Activated T-cell treated with anti-CD3 and anti-CD28 coated beads for 1 hour (primary cell): ENCODE results near the gene FAM221A.
"Not testable (repeated sequence)": the region's sequence is repeated elsewhere in the genome, so short reads cannot be mapped to it uniquely, and the experiment has no call there.

Experiments
- DNase-seq: peaks from one replicate; pipeline ENCODE4 v3.0.0-alpha.2; 2020; ENCODE audit warnings: low read depth

The FAM221A gene

DNA sequence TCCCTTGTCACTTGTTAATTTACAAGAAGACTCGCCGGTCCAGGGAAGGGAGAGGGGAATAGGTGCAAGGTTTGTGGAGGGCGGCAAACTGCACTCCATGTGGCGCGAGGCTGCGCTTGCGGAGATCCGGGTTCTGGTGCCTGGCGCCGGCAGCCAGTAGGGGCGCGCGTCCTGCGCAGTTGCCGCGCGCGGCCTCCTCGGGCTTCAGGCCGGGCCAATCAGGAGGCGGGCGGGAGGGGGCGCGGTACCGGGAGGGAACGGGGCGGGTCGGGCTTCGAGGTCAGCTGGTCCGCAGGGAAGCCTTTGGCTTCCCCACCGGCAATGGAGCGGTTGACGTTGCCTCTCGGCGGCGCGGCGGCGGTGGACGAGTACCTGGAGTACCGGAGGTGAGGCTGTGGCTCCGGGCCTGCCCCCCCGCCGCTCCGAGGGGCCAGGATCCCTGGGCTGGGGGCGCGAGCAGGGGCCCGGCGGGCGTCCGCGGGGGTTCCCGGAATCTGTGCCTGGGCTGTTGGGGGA, at the start of gene FAM221A:
FAM221A (plus strand) TSS at position 302 of the 516 bp plus-strand sequence; CDS start at position 322, 20 bp downstream.
- peak; percentile 68 for DNase-seq

DNA sequence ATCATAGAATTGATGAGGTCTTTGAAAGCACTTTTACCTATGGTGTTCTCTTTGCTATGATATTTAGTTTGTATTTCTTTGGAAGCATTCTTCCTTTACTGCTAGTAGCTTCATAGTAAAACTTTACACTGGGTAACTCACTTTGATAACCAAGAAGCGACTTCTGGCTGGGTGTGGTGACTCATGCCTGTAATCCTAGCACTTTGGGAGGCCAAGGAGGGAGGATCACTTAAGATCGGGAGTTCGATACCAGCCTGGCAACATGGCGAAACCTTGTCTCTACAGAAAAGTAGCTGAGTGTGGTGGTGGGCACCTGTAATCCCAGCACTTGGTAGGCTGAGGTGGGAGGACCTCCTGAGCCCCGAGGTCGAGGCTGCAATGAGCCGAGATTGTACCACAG, 46.6 kb upstream of the FAM221A start:
- DNase-seq: no peak

DNA sequence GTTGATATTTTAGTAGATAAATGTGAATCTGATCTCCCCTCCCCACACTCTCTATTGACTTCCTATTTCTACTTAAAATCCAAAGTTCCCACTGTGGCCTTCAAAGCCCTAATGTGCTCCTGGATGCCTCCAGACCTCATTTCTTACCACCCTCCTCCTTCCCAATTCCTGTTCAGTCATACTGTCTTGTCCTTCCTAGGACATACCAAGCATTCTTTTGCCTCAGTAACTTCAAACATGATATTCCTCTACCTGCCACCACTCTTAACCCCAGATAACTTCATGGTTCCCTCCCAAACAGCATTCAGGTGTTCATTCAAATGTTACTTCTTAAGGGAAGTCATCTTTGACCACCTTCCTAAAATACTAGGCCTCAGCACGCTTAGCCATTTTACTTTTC, 34.2 kb upstream of the FAM221A start:
- no peak for DNase-seq

- DNase-seq: no peak
Measured at GRCh38 chr7:23653942-23654341, 26.1 kb upstream of the FAM221A start.

- no peak for DNase-seq
Measured at GRCh38 chr7:23654508-23654907, 25.5 kb upstream of the FAM221A start.

- no peak for DNase-seq
Measured at GRCh38 chr7:23655433-23655832, 24.6 kb upstream of the FAM221A start.

DNA sequence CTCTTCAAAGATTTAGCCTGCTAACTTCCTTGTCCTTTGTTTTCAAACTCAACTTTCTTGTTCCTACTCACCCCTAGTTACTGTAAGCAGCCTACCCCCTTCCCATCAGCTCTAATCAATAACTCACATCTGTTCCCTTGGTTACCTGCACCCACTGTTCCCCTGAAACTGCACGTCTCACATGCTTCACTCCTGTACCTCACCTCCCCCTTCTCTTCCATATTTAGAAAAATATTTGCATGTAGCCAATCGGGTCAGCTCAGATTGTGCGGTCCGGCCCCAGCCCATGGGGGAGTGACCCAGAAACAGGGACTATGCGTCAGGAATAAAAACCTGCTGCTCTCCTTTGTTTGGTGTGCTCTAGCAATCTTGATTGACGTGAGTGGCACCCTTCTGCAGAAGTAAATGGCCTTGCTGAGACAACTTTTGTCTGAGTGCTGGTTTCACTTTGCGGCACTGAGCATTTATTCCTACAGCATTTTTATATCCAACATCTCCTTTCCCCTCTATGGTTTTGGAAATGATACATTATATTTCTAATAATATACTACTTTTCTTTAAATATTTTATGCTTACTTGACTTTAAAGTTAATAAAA, 21.1 kb upstream of the FAM221A start:
- DNase-seq: no peak

DNA sequence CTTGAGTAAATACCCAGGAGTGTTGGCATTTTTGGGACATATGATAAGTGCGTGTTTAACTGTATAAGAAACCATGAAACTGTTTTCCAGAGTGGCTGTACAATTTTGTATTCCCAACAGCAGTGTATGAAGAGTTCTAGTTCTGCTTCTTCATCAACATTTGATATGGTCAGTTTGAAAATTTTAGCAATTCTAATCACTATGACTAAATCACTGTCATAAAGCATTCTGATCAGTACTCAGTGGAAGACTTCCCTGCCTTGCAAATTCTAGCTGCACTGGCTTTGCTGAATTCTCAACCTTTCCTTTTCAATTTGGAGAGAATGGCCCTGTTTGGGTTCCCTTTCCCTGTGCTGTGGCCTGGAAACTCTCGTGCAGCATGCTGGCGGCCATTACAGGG, 18.6 kb upstream of the FAM221A start:
- no peak for DNase-seq

- DNase-seq: no peak
Measured at GRCh38 chr7:23662124-23662983, 17.6 kb upstream of the FAM221A start.

DNA sequence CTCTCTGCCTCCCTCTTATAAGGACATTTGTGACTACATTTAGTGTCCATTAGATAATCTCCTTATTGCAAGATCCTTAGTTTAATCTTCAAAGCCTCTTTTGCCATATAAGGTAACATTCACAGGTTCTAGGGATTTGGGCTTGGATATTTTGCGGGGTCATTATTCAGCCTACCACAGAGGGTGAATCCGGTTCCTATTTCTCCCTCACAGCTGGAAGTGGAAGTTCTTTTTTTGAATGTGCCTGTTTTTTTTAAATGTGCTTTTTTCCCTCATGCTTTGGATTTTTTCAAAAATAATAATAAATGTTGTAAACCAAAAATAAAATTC, 17.1 kb upstream of the FAM221A start:
- no peak for DNase-seq

GRCh38 chr7:23664122-23664521, 15.9 kb upstream of the FAM221A start:
- no peak for DNase-seq

- DNase-seq: no peak
Measured at GRCh38 chr7:23672033-23672432, 8.0 kb upstream of the FAM221A start.

GRCh38 chr7:23680414-23681405, 711 bp downstream of the FAM221A start:
- peak; percentile 24 for DNase-seq

GRCh38 chr7:23684041-23684440, 4.0 kb downstream of the FAM221A start:
- not testable (repeated sequence) for DNase-seq

- no peak for DNase-seq
Measured at GRCh38 chr7:23685731-23686130, 5.7 kb downstream of the FAM221A start.

- DNase-seq: no peak
Measured at GRCh38 chr7:23687011-23687410, 7.0 kb downstream of the FAM221A start.

DNA sequence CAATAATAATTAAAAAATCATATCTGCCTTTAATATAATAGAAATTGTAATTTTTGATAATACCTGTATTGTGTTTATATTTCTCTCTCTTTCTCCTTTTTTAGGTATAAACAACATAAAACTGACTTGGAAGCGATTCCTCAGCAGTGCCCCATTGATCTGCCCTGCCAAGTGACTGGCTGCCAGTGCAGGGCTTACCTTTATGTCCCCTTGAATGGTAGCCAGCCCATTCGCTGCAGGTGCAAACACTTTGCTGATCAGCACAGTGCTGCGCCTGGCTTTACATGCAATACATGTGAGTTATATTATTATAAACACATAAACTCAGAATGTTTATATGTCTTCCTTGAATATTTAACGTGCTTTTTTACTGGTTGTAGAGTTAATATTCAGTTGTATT, 9.2 kb downstream of the FAM221A start:
- no peak for DNase-seq

DNA sequence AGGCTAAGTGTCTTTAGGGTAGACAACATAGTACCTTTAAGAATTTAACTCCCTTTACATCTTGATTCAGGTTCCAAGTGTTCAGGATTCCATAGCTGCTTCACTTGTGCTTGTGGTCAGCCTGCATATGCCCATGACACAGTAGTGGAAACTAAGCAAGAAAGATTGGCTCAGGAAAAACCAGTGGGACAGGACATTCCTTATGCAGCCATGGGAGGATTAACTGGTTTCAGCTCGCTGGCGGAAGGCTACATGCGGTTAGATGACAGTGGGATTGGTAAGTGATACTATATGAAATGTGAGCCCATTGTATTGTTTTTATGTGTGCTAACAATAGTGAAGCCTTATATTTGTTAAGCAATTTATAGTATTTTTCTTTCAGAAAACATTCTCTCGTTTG, 11.3 kb downstream of the FAM221A start:
- DNase-seq: no peak

- no peak for DNase-seq
Measured at GRCh38 chr7:23693224-23693623, 13.2 kb downstream of the FAM221A start.

DNA sequence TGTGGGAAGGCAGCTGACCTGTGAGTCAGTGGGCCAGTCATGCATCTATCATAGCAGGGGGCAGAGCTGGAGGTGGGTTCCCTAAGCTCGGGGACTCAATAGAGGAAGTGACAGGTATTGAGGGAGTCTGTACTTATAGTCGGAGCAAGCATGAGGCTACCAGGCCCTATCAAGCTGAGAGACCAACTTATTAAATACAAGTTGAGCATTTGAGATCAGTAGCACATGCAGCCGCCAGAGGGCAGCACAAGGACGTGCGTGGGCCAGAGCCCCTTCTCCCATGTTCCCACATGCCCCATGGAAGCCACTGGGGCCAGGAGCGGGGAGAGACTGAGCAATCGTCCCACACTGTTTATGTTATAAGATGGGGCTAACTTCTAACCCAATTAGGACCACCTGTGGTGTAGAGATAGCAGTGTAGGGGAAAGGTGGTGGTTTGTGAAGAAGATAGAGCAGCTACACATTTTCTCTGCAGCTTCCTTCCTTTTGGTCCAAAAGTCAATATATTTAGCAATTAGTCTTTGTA, 17.0 kb downstream of the FAM221A start:
- DNase-seq: peak; percentile 43

GRCh38 chr7:23698822-23699221, 18.8 kb downstream of the FAM221A start:
- DNase-seq: no peak

GRCh38 chr7:23700046-23700445, 20.0 kb downstream of the FAM221A start:
- DNase-seq: no peak
